Hindlimb muscle (tissue), 1 donor: ENCODE results near the gene FMN2. TPM values are rescaled to one million over a fixed set of nuclear protein-coding genes. Genes with fewer than 3 reads are reported as not detected.

Experiments used
- DNase-seq: peaks from one replicate; pipeline ENCODE4 v3.0.0-alpha.2; 2013
- polyA plus RNA-seq: library from polyadenylated mRNA; unstranded; fragments of 120-200 nt; gene quantifications from one replicate; pipeline ENCODE4 v1.2.1, GENCODE V29; 2013; ENCODE audit not compliant: insufficient read length

Gene FMN2
- polyA plus RNA-seq, 1 donor, result 0.23 TPM

DNA sequence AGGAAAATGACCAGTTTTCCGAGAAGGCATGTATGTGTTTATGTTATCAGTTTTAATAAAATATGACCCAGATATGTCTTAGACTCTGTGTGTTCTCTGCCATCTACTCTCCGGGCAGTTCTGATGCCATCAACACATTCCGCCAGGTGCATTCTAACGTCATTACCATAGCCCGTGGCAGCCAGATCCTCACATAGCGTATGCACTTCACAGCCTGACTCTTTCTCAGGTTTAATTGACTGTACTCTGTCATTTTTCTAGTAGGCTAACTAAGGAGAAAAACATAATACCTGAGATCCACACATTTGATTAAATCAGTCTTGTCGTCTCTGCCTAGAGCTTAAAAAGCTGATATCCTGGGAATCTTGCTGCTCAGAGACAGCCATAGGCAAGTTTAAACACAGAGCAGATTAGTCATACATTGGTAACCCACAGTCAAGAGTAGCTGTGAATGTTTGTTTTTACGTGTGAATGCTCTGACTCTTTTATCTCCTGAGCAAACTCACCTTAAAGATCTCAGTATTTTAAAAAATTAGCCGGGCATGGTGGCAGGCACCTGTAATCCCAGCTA is 344.4 kb downstream of the FMN2 start:
- DNase-seq, result no peak

GRCh38 chr1:240441669-240442068 is 350.0 kb downstream of the FMN2 start:
- no peak for DNase-seq

DNA sequence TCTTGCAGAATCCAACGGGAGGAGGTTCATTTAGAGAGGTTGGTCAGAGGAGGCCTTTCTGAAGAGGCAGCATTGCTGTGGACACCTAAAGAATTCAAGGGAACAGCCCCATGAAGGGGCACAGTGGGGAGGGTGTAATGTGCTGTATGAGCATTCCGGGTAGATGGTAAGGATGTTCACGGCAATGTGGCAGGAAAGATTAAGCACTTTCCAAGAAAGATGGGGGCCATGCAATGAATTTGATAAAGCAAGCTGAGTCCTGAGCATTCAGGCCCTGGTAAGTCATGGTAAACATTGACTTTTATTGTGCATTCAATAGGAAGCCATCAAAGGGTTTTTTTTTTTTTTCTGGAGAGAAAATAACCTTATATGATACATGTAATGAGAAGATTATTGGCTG is 353.7 kb downstream of the FMN2 start:
- DNase-seq, result no peak

- DNase-seq, result no peak
Observed at GRCh38 chr1:240455228-240455821, 363.6 kb downstream of the FMN2 start.

DNA sequence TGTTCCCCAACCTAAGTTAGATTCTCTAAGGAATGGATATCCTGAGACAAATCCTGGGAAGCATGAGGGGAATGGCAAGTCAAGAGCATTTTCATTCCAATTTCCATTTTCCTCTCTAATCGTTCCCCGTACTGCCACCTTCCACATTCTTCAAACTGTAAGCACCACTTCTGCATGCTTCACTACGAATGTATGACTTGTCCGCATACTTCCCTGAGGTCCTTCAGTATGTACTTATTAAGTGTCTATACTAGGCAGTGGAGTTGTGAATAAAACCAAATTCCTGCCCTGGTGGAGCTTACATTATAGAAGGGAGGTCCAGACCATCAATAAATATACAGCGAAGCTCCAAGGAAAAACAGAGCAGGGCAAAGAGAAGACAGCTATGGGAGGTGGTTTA is 365.5 kb downstream of the FMN2 start:
- no peak for DNase-seq

DNA sequence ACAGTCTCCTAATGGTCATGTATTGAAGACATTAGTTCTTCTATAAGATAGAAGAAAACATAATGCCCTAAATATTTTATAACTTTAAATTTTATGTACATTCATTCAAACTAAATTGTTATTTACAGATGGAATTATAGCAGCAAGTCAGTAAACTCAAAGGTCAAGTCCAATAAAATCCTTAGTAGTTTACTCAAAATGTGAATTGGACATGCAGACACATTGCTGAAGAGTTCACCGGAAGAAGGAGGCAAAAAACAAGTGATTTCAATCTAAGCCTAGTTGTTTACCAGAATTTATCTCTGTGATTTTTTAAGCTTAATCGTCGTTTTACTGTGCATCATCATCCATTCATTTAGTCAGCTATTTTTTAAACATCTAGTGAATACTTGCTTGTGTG is 370.6 kb downstream of the FMN2 start:
- DNase-seq, result no peak

DNA sequence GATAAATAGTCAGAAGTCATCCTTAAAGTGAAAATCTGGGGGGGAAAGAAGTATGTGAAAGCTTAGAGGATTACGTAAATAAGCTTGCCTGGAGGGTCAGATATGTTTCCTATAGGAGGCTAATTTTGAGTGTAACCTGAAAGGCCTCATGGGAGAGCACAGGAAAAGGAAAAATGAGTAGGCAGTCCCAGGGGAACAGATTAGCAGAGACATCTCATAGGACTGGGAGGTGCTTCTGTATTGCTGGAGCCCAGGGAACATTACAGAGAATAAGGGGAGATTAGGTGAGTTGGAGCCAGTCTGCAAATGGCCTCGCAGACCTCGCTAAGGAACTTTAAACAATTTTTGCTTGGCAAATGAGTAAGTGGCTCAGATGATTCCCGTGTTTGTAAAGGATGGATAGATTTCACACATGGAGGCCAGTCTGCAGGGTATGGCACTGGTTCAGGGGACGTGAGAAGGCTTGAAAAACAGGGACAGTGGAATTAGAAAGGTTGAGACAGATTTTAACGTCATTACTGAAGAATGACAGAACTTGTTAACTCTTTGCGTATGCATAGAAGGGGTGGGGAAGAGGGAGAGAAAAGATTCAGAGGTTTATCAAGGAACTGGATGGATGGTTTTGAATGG is 371.2 kb downstream of the FMN2 start:
- no peak for DNase-seq

DNA sequence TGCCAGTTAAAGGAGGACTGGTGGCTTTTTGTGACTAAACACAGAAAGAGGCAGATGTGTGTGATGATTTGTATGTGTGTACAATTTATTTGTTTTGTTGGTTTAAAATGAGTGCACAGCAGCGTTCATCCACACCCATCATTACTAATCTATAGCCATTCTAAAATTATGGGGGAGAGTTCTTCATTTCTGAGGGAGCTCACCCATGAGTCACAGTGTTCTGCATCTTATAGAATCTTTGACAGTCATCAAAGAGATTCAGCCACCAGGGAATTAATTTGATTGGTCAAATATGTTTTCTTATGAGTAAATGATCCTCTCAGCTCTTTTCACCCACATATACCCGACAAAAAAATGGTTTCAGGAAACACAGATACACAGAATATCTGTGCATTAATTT is 372.4 kb downstream of the FMN2 start:
- DNase-seq, result no peak

- no peak for DNase-seq
Observed at GRCh38 chr1:240465531-240465940, 373.9 kb downstream of the FMN2 start.

DNA sequence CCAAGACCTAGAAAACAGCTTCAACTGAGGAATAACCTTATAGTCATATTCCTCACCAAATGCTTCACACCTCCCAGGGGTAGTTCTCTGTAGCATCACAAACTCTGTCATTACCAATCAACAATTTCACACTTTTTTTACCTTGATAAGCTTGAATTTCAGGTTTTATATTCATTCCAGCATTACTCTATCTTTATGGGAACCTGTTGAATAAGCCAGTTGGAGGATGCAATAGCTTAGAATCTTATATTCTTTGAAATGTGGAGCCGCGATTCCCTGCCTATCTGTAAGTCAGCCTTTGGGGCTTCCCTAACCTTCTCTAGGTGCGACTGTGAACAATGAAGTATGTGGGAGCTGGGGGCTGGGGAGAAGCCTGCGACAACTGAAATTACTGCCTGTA is 374.8 kb downstream of the FMN2 start:
- no peak for DNase-seq

GRCh38 chr1:240467895-240468294 is 376.2 kb downstream of the FMN2 start:
- DNase-seq, result no peak

GRCh38 chr1:240468656-240469055 is 377.0 kb downstream of the FMN2 start:
- DNase-seq, result no peak

DNA sequence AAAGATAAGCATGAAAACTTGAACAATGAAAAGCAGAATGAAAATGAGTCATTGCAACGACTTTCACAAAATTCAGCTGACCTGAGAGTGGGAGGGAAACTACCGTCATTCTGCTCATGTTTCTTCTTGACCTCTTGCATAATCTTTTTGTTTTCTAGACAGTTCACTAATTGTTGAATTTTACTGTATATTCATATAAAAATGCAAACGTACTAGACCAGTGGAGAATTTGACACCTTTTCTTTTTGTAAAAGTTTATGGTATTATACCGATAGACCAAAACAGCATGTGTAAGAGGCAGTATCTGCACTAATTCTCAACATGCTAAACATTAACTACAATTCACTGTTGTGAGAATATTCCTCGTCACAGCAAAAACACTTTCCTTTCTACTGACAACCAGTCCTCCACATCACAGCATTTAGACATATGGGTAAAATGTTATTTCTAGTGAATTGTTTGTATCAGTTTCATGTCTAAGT is 382.5 kb downstream of the FMN2 start:
- DNase-seq, result no peak

- DNase-seq, result no peak
Observed at GRCh38 chr1:240475832-240476231, 384.1 kb downstream of the FMN2 start.

- no peak for DNase-seq
Observed at GRCh38 chr1:240478536-240478935, 386.9 kb downstream of the FMN2 start.

DNA sequence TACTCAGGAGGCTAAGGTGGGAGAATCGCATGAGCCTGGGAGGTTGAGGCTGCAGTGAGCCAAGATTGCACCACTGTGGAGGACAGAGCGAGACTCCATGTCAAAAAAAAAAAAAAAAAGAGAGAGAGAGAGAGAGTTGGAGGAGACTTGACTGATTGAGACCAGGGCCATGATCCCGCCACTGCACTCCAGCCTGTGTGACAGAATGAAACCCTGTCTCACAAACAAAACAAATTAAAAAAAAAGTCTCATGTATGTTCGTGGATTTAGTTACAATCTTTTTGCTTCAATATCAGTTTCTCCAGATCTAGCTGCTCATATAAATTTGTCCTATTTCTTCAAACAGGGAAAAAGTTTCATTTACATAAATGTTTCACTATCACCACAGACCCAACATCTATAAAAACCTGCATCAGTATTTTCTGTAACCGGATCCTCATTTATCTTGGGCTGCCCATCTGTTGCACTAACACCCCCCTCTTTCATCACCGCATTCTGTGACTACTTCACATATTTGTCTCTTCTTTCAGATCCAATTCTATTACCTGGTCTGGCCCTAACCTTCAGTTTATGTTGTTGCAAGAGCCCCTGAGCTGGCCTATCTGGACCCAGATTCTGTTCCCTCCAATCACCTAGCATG is 393.2 kb downstream of the FMN2 start:
- no peak for DNase-seq

DNA sequence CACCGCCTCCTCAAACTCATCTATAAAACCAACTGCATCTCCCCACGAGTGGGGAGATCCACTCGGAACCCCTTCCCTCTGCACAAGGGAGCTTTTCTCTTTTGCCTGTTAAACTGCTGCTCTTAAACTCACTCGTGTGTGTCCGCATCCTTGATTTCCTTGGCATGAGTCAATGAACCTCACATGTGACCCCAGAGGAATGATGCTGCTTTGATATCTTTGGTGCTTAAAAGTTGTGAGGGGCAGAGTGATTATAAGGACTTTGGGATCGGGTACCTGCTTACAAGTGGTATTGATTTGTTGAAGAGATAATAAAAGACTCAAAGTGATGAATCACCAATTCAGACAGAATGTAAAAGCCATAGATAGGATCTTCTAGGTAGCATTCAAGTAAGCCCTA is 394.9 kb downstream of the FMN2 start:
- DNase-seq, result no peak

DNA sequence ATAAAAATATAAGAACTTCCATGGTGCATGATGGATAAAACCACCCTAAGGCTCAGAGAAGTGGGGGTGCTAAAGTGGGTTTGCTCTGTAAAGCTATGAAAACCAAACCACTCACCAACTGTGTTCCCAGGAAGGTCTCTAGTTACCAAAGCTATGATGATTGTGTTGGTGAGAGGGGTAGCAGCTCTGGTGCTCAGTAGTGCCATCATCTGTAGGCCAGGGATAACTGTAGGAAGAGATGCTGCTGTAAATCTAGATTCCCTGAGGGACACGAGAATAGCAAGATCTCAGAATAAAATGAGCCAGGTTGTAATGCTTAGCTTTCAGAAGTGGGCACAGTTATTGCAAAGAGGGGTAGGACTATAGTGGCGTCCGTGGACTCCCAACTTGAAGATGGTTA is 395.8 kb downstream of the FMN2 start:
- no peak for DNase-seq

- DNase-seq, result no peak
Observed at GRCh38 chr1:240491156-240491555, 399.5 kb downstream of the FMN2 start.

- DNase-seq, result no peak
Observed at GRCh38 chr1:240491796-240492195, 400.1 kb downstream of the FMN2 start.

DNA sequence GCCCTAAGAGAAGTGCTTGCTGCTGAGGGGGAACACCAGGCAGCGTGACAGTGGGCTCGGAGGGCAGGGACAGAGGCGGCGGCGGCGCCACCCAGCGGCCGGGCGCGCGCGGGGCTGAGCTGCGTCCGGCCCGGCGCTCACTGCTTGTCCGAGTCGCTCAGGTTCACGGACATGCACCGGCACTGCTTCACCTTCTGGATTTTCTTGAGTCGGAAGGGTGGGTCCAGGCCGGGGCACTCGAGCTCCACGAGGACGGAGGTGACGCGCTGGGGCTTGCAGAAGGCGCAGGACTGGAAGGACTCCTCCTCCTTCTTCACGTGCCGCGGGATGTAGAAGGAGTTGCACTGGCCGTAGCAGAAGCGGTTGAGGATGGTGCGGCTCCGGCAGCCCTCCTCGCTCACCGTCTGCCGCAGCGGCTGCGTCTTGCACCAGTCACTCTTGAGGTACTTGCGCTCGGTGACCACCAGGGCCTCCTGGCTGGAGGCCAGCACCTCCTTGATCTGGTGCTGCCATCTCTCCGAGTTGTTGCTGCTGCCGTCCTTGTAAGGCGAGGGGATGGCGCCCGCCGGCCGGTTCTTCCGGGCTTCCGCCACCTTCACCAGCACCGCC is 401.3 kb downstream of the FMN2 start:
- no peak for DNase-seq

DNA sequence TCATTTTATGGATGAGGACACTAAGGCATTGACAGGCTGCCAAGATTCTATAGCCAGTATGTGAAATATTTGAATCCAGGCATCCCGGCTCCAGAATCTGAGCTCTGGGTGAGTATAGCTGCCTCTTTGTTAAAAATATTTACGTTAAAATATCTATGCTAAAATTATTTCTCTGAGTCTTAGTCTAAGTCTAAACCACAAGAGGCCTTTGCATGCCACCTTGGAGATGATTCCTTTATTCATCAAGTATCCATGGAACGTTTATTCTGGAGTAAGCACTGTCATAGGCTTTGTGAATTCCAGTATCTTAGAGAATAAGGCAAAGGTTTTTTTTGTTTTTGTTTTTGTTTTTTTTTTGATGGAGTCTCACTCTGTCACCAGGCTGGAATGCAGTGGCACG is 403.9 kb downstream of the FMN2 start:
- no peak for DNase-seq

DNA sequence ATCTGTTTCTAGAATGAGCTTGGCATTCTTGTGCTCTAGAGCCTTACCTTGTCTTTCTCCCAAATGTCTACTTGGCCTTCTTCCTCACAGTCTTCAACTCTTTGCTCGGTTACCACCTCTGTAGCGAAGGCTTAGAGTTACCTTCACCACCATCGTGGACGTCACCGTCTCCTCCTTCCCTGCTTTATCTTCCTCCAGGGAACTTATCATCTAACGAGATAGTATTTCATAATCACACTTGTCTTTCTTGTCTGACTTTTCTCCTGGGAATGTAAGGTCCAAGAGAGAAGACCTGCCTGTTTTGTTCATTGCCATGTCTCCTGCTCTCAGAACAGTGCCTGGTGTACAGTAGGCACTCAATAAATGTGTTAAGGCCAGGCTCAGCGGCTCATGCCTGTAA is 404.7 kb downstream of the FMN2 start:
- no peak for DNase-seq
